Adrenal gland (tissue), 5 donors: ENCODE results near the gene SOX10.

Source experiments
- CTCF ChIP-seq, 6 experiments: fragments of 450-650 bp in 4 of 6; fragments of 200-600 bp in 2 of 6; sonication (generic) in 1 of 6; IDR thresholded peaks; 1 replicate in 5 of 6; 2 replicates in 1 of 6; pipeline versions ENCODE4 v1.5.1 to v1.8.0; 2016 to 2021; ENCODE audit warnings: antibody characterized with exemption in 6 of 6, mild to moderate bottlenecking in 2 of 6, moderate library complexity in 1 of 6
- POLR2A ChIP-seq, 2 donors: fragments of 450-650 bp; IDR thresholded peaks; one replicate each; pipeline ENCODE4 v1.6.1; 2017; ENCODE audit warnings: antibody characterized with exemption in 2 of 2, mild to moderate bottlenecking in 2 of 2, moderate library complexity in 1 of 2
- donor health status: DM: no; HTN: no; CAD: no.

- TF ChIP-seq POLR2A (IDR thresholded peaks at IDR 0.05) (no peak), CTCF (IDR thresholded peaks at IDR 0.05) (no peak)
Observed at GRCh38 chr22:37965940-37966664, 18.3 kb downstream of the SOX10 start.
